K562 (cell line): Measurements from ENCODE around the gene CETN1. TPM values are rescaled to one million over a fixed set of nuclear protein-coding genes. Genes with fewer than 3 reads are reported as not detected.

Source experiments
- BHLHE40 ChIP-seq: IDR thresholded peaks from 2 replicates; pipeline ENCODE4 v1.6.1; 2011; ENCODE audit warnings: low read length, improper control_type of control experiment
- CEBPB ChIP-seq: fragments of 450-650 bp; IDR thresholded peaks from 2 replicates; pipeline ENCODE4 v1.6.1; 2016; ENCODE audit warnings: missing genetic modification characterization, missing compliant biosample characterization
- CEBPG ChIP-seq, 3 experiments: fragments of 200-800 bp in 1 of 3; sonication (Bioruptor generic) in 1 of 3; sonication (generic) in 1 of 3; formaldehyde crosslinking in 1 of 3; IDR thresholded peaks in 2 of 3; conservative IDR thresholded peaks in 1 of 3; 2 replicates each; pipeline versions ENCODE4 v1.6.1 to v1.8.0; 2016 to 2022; ENCODE audit warnings: missing compliant biosample characterization in 2 of 3, missing genetic modification characterization in 2 of 3, mild to moderate bottlenecking in 1 of 3, missing genetic modification reagents in 1 of 3
- CHD2 ChIP-seq: IDR thresholded peaks from 2 replicates; pipeline ENCODE4 v1.6.1; 2011; ENCODE audit warnings: low read depth, low read length
- DEAF1 ChIP-seq: fragments of 450-650 bp; formaldehyde crosslinking; IDR thresholded peaks from 2 replicates; pipeline ENCODE4 v1.4.0; 2020; ENCODE audit warnings: mild to moderate bottlenecking, moderate library complexity
- ELK3 ChIP-seq: fragments of 450-650 bp; formaldehyde crosslinking; IDR thresholded peaks from 2 replicates; pipeline ENCODE4 v1.4.0; 2020; ENCODE audit warnings: mild to moderate bottlenecking
- GTF2A2 ChIP-seq: IDR thresholded peaks from 2 replicates; pipeline ENCODE4 v1.6.1; 2016; ENCODE audit warnings: mild to moderate bottlenecking, missing genetic modification characterization, missing compliant biosample characterization
- HCFC1 ChIP-seq: IDR thresholded peaks from 2 replicates; pipeline ENCODE4 v1.6.1; 2012; ENCODE audit warnings: low read depth, low read length, improper control_type of control experiment
- KLF10 ChIP-seq: fragments of 250-450 bp; sonication (Bioruptor Pico); IDR thresholded peaks from 2 replicates; pipeline ENCODE4 v1.6.1; 2021; ENCODE audit warnings: matching md5 sums
- KLF16 ChIP-seq: IDR thresholded peaks from 2 replicates; pipeline ENCODE4 v1.6.1; 2016; ENCODE audit warnings: antibody characterized with exemption
- MCM3 ChIP-seq: fragments of 450-650 bp; IDR thresholded peaks from 2 replicates; pipeline ENCODE4 v1.6.1; 2016
- NFXL1 ChIP-seq: fragments of 450-650 bp; formaldehyde crosslinking; IDR thresholded peaks from 2 replicates; pipeline ENCODE4 v1.4.0; 2021; ENCODE audit warnings: mild to moderate bottlenecking
- PTBP1 ChIP-seq: fragments of 200-400 bp; formaldehyde crosslinking; IDR thresholded peaks from 2 replicates; pipeline ENCODE4 v1.6.1; 2017; ENCODE audit warnings: low read depth, low read length
- SIX5 ChIP-seq, 2 experiments: IDR thresholded peaks; 2 replicates each; pipeline ENCODE4 v1.6.1; 2011; ENCODE audit warnings: low read length in 2 of 2, borderline replicate concordance in 1 of 2, low read depth in 1 of 2, mild to moderate bottlenecking in 1 of 2, moderate library complexity in 1 of 2; ENCODE audit not compliant: insufficient read depth in 1 of 2
- SRSF1 ChIP-seq: fragments of 200-400 bp; formaldehyde crosslinking; IDR thresholded peaks from 2 replicates; pipeline ENCODE4 v1.6.1; 2017; ENCODE audit warnings: mild to moderate bottlenecking, low read depth, low read length, moderate library complexity
- SRSF9 ChIP-seq: fragments of 200-400 bp; formaldehyde crosslinking; IDR thresholded peaks from 2 replicates; pipeline ENCODE4 v1.6.1; 2017; ENCODE audit warnings: low read depth, low read length, borderline replicate concordance
- STAG1 ChIP-seq: sonication (generic); formaldehyde crosslinking; IDR thresholded peaks from 2 replicates; pipeline ENCODE4 v1.5.0; 2020; ENCODE audit warnings: missing genetic modification reagents, borderline replicate concordance
- TRIM28 ChIP-seq: fragments of 450-650 bp; IDR thresholded peaks from 2 replicates; pipeline ENCODE4 v1.6.1; 2017
- ZBTB7A ChIP-seq: IDR thresholded peaks from 2 replicates; pipeline ENCODE4 v1.6.1; 2011; ENCODE audit warnings: low read depth, mild to moderate bottlenecking, low read length, moderate library complexity, borderline replicate concordance; ENCODE audit not compliant: control insufficient read depth
- ZNF24 ChIP-seq: fragments of 450-650 bp; IDR thresholded peaks from 2 replicates; pipeline ENCODE4 v1.6.1; 2016
- ZNF324 ChIP-seq: fragments of 250-450 bp; sonication (Bioruptor Pico); IDR thresholded peaks from 2 replicates; pipeline ENCODE4 v1.4.0; 2020; ENCODE audit warnings: mild to moderate bottlenecking
- ZNF354B ChIP-seq: fragments of 250-450 bp; sonication (Bioruptor Pico); IDR thresholded peaks from 2 replicates; pipeline ENCODE4 v1.4.0; 2020
- ZNF507 ChIP-seq: conservative IDR thresholded peaks from 2 replicates; pipeline ENCODE4 v1.6.1; 2017; ENCODE audit warnings: missing genetic modification characterization, missing compliant biosample characterization
- ZNF584 ChIP-seq: fragments of 200-800 bp; sonication (Bioruptor generic); IDR thresholded peaks from 2 replicates; pipeline ENCODE4 v1.6.1; 2016; ENCODE audit warnings: low read depth, mild to moderate bottlenecking, missing genetic modification characterization, missing compliant biosample characterization
- ZNF764 ChIP-seq: fragments of 250-450 bp; sonication (Bioruptor Pico); IDR thresholded peaks from 2 replicates; pipeline ENCODE4 v1.4.0; 2020; ENCODE audit warnings: low read depth, mild to moderate bottlenecking, moderate library complexity
- ZNF778 ChIP-seq: fragments of 450-650 bp; formaldehyde crosslinking; IDR thresholded peaks from 2 replicates; pipeline ENCODE4 v1.4.0; 2020; ENCODE audit warnings: mild to moderate bottlenecking, moderate library complexity
- polyA plus RNA-seq, 8 experiments: library from polyadenylated mRNA; depleted of rRNA in 4 of 8; stranded (reverse) in 5 of 8; unstranded in 3 of 8; fragments of >200 nt; fragmentation: Nextera tagmentation in 2 of 8; fragmentation: Illumina TruSeq in 1 of 8; extraction: Ambion mirVana in 2 of 8; extraction: Trizol in 1 of 8; gene quantifications; 2 replicates each; pipeline versions ENCODE4 v1.2.1 to v1.2.3, GENCODE V29; 2011 to 2014; ENCODE audit warnings: inconsistent platforms in 1 of 8, missing spikeins in 1 of 8
- total RNA-seq, 7 experiments: library from RNA; depleted of rRNA in 6 of 7; stranded (reverse); fragments of >200 nt in 6 of 7; fragmentation: Illumina TruSeq in 2 of 7; extraction: Trizol in 2 of 7; gene quantifications; 2 replicates each; pipeline versions ENCODE4 v1.2.1 to v1.2.3, GENCODE V29; 2011 to 2021; ENCODE audit warnings: low replicate concordance in 1 of 7
- TF ChIP-seq, protein P1 (sequence below), 2 experiments: fragments of 200-800 bp in 1 of 2; sonication (Bioruptor generic) in 1 of 2; sonication (generic) in 1 of 2; formaldehyde crosslinking in 1 of 2; IDR thresholded peaks in 1 of 2; conservative IDR thresholded peaks in 1 of 2; 2 replicates each; pipeline versions ENCODE4 v1.5.0 to v1.6.1; 2016 to 2020; ENCODE audit warnings: missing compliant biosample characterization in 1 of 2, missing genetic modification characterization in 1 of 2, missing genetic modification reagents in 1 of 2

CETN1 gene
- total and polyA plus RNA-seq, 9 of the 15 experiments (the other 6 are each of a cell fraction or from before 2014, with no cell fraction given): 0.07 to 0.34 (median 0.19) TPM; not detected in 3

GRCh38 chr18:617970-618504 lies 37.9 kb downstream of the CETN1 start (continued):
- TF ChIP-seq DEAF1 (CRISPR knock-in tag) (no peak), ZBTB7A (no peak), ZNF324 (CRISPR knock-in tag) (no peak), ELK3 (CRISPR knock-in tag) (no peak), KLF16 (peak; percentile 97), TRIM28 (peak; percentile 48; the same call in 1 of the 2 replicates), ZNF584 (CRISPR knock-in tag) (peak; percentile 93; the same call in 1 of the 2 replicates), SRSF1 (no peak), CHD2 (no peak), ZNF24 (no peak), ZNF778 (no peak), STAG1 (CRISPR knock-in tag) (no peak), NFXL1 (no peak), ZNF764 (CRISPR knock-in tag) (no peak), PTBP1 (no peak), ZNF507 (tag) (no peak), CEBPG (CRISPR knock-in tag; IDR thresholded peaks at IDR 0.05) (no peak), CEBPG (tag; conservative IDR thresholded peaks at IDR 0.05 in 1 of 2, IDR thresholded peaks at IDR 0.05 in 1 of 2) (no peak), MCM3 (no peak), SIX5 (IDR thresholded peaks at IDR 0.05; ENCODE audit: borderline replicate concordance in 1 of 2, insufficient read depth in 1 of 2, low read depth in 1 of 2, low read length in 2 of 2) (no peak), BHLHE40 (peak; percentile 64), HCFC1 (no peak), CEBPB (tag) (no peak), KLF10 (CRISPR knock-in tag) (no peak), ZNF354B (CRISPR knock-in tag) (no peak), SRSF9 (no peak), GTF2A2 (tag) (no peak)
- TF ChIP-seq, protein P1, sequence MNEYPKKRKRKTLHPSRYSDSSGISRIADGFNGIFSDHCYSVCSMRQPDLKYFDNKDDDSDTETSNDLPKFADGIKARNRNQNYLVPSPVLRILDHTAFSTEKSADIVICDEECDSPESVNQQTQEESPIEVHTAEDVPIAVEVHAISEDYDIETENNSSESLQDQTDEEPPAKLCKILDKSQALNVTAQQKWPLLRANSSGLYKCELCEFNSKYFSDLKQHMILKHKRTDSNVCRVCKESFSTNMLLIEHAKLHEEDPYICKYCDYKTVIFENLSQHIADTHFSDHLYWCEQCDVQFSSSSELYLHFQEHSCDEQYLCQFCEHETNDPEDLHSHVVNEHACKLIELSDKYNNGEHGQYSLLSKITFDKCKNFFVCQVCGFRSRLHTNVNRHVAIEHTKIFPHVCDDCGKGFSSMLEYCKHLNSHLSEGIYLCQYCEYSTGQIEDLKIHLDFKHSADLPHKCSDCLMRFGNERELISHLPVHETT (CRISPR knock-in tag; conservative IDR thresholded peaks at IDR 0.05 in 1 of 2, IDR thresholded peaks at IDR 0.05 in 1 of 2): peak in 1 of 2 experiments; percentile 91; a peak in 2 of 4 replicates
